ENCODE measurements around the gene TYMS.

The TYMS gene

DNA sequence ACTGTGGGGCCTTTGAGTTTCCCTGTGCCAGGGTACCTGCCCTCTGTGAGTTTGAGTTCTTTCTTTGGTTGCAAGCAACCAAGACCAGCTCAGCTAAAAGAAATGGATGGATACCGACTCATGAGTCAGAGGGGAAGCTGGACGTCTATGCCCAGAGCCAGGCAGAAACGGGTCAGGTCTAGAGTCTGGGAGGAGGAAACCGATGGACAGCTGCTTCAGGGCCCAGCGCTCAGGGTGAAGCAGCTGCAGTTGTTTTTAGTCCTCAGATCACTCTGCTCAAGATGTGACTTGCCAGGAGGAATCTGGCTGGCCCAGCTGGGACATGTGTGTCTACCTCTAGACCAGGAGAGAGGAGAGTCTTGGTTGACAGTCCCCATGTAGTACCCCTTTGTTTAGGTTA is 10.1 kb upstream of the TYMS start:
- DNase-seq, result no peak

GRCh38 chr18:649341-649740 is 8.1 kb upstream of the TYMS start:
- DNase-seq, result no peak

GRCh38 chr18:650428-650858 is 7.0 kb upstream of the TYMS start:
- DNase-seq, result no peak

- peak; percentile 54 for DNase-seq
These were observed 5.3 kb upstream of the TYMS start for GRCh38 chr18:652131-652530.

DNA sequence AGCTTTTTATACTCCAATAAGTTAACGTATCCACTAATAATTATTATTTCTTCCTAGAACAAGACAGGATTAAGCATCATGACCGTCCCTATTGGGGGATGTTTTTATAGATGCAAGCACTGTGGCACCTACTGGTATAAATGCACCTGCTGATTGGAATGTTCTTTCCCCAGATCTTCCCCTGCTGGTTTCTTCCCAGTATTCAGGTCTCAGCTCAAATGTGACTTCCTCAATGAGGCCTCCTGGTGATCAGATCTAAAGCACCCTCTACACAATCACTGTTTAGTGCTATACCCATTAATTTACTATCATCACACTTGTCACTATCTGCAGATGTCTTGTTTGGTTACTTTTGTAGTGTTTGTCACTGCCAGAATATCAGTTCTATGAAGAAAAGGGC is 3.9 kb upstream of the TYMS start:
- DNase-seq, result no peak

- DNase-seq, result no peak
These were observed 2.9 kb upstream of the TYMS start for GRCh38 chr18:654601-655000.

- no peak for DNase-seq
These were observed 2.0 kb upstream of the TYMS start for GRCh38 chr18:655445-655844.

DNA sequence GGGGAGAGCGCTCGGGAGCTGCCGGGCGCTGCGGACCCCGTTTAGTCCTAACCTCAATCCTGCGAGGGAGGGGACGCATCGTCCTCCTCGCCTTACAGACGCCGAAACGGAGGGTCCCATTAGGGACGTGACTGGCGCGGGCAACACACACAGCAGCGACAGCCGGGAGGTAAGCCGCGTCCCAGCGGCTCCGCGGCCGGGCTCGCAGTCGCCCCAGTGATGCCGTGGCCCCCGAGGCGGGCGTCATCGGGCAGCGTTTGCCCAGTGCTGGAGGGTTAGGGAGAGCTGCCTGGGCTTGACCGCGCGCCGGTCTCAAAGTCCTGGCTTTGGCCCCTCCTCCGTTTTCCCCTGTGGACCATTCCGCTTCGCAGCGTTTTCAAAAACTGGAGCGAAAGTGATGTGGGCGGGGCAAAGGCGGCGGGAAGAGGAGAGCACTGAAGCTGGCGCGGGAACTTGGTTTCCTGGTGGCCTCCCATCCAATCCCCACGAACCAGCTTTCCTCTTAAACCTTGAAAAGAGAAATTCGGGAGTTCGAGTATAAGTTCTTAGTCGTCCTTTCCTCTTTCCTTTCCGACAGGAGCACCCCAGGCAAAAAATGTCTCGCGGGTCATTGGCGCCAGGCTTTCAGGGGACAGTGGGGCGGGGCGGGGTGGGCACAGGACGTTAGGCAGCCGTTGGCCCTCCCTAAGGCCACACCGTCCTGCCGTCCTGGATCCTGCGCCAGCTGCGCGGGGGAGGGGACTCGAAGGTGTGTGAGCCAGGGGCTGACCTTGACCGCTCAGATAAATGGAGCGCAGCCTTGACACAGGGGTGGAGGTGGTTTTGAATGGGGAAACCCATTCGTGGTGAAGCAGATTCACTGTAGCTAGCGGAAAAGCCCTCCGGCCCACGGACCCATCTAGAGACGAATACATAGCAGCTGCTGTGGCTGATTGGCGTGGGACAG is 821 bp downstream of the TYMS start:
- DNase-seq, result peak; percentile 88

DNA sequence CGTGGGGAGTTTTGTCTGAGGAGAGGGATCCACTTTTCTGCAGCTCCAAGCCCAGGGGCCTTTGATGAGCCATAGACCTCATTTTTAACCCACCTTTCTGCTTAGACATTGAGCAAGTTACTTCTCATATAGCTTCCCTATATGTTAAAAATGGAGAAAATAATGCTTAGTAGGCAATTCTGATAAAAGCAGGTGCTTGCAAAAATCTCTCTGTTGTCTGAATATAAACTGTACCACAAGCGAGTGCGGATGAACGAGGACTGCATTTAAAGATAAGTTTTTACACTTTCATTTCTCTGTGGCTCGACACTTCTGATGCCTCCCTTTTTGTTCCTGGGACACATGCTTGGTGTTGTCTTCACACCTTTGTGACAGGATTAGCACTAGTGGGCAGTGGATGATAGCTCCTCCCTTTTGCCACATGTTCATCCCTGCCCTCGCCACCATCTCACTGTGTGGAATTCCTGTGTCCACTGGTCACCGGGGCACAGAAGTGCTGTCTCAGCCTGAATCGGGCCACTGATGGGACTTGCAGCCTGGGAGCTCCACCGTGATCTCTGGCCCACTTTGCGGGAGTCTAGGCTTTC is 1.6 kb downstream of the TYMS start:
- DNase-seq, result no peak

DNA sequence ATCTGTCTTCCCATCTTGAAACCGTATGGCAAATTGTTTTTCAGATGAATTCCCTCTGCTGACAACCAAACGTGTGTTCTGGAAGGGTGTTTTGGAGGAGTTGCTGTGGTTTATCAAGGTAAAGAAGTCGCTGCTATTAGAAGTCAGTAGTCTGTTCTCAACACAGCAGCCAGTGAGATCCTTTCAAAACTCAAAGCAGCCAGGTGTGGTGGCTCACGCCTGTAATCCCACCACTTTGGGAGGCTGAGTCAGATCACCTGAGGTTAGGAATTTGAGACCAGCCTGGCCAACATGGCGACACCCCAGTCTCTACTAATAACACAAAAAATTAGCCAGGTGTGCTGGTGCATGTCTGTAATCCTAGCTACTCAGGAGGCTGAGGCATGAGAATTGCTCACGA is 2.1 kb downstream of the TYMS start:
- DNase-seq, result no peak

GRCh38 chr18:662197-662596 is 4.7 kb downstream of the TYMS start:
- no peak for DNase-seq

DNA sequence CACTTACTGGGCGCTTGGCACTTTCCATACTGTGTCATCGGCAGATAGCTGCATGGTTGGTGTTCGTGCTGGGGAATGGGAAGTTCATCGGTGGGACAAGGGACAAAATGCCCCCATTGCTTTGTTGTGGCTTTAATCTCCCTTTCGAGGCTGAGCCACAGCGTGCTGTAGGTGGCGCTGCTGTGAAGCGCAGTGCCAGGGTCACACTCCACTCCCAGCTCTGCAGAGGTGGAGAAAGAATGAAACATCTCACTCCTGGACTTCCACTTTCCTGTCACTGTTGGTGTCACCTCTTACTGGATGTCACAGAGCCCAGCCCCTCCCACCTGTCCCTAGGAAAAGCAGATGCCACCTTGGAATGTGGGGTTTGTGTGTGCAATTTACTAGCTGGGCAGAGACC is 8.7 kb downstream of the TYMS start:
- no peak for DNase-seq

DNA sequence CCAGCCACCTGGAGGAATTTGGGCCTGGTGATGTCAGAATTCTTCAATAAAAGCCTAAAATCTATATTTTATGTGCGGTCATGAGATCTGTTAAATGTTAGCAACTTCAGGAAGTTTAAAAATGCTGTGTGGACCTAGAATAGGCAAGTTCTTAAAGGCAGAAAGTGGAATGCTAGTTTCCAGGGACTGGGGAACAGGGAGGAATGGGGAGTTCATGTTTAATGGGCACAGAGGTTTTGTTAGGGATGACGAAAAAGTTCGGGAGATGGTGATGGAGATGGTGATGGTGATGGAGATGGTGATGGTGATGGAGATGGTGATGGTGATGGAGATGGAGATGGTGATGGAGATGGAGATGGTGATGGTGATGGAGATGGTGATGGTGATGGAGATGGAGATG is 9.2 kb downstream of the TYMS start:
- DNase-seq, result no peak

DNA sequence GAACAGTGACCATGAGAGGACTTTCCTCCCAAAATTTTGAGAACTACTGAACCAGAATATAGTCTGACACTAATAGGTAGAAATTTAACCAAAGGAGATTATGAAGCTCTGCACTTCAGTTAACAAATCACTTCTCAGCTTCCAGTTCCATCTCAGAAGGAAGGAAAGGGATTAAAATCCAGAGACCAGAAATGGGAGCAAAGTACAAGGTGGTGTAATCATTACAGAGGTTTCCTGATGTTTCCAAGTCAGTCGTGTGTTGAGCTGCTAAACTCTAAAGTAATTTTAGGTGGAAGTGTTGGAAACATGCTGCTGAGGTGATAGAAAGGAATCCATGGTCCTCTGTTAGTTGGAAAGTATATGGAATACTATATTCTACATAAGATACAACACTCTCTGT is 10.8 kb downstream of the TYMS start:
- no peak for DNase-seq

GRCh38 chr18:669077-669476 is 11.6 kb downstream of the TYMS start:
- no peak for DNase-seq

GRCh38 chr18:670522-670921 is 13.1 kb downstream of the TYMS start:
- no peak for DNase-seq

DNA sequence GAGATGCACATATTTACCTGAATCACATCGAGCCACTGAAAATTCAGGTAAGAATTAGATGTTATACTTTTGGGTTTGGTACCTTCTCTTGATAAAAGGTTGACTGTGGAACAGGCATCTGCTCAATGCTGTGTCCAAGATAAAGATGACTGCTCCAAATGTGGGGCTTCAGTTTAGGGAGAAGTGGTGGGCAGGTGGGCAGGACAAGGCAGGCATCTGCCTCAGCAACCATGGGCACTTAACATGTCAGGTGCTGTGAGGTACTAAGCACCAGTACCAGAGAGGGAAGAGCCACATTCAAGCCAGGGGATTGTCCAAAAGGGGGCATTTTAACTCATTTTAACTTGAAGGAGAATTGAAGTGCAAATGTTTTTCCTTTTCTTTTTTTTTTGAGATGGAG is 14.0 kb downstream of the TYMS start:
- no peak for DNase-seq

DNA sequence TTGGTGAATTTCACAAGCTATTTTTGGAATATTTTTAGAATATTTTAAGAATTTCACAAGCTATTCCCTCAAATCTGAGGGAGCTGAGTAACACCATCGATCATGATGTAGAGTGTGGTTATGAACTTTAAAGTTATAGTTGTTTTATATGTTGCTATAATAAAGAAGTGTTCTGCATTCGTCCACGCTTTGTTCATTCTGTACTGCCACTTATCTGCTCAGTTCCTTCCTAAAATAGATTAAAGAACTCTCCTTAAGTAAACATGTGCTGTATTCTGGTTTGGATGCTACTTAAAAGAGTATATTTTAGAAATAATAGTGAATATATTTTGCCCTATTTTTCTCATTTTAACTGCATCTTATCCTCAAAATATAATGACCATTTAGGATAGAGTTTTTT is 15.9 kb downstream of the TYMS start:
- no peak for DNase-seq

GRCh38 chr18:673769-674168 is 16.3 kb downstream of the TYMS start:
- DNase-seq, result no peak

GRCh38 chr18:675307-675706 is 17.9 kb downstream of the TYMS start:
- no peak for DNase-seq

GRCh38 chr18:676069-676468 is 18.6 kb downstream of the TYMS start:
- DNase-seq, result no peak

DNA sequence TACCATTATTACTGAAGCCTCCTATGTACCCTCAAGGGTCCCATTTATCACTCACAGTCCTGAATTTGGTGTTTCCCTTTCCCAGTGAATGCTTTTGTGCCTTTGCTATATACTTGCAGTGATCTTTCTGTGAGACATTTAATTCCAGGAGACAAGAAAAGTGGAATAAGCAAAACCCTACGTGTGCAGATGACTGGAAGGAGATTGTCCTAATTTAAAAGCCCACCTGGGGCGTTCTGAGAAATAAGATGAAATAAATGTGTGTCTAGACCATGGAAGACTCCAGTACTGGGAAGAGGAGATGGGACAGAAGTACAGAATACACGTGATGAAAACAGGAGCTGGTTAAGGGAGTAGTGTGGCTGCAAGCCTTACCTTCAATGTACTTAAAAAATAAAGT is 19.3 kb downstream of the TYMS start:
- DNase-seq, result no peak

DNA sequence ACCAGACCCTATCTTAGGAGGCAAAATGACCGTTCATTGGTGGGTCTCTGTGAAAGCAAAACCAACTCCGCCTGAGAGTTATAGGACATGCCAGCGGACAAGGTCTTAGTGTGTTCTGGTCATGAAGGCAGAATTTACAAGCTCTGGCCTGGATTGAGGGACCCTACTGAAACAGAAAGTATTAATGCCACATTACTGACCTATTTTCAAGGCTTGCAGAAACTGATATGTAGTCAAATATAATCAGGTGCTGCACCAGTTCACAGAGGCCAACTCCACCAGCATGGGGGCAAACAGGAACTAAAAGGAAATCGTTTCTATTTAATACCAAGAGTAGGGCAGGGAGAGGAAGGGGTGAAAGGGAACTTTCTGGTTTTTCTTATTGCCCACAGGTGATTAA is 19.7 kb downstream of the TYMS start:
- DNase-seq, result no peak

DNA sequence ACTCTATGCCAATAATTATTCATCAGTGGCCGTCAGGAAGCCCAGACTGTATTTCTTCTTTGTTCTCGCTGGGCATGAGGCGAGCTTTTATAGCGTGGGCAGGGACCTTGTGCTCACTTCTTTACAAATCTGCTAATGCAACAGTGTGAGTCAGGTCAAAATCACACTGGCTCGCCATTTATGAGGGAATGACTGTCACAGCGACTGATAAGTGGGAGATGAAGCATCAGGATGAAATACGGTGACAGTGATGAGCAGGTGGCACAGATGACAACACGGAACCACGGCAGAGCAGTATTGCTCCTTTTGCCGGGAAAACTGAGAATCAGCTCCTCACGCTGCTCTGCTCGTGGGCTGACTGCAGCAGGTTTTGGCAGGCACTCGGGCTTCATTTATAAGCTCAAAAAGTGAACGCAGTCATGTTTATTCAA is 20.5 kb downstream of the TYMS start:
- no peak for DNase-seq

All from fibroblast of skin of scalp (primary cell).